GM12878 (cell line): ENCODE measurements around the gene SEC16A. TPM values are rescaled to one million over a fixed set of nuclear protein-coding genes. Genes with fewer than 3 reads are reported as not detected.

ENCODE experiments used
- ATAC-seq: fragments of 200-7000 bp; cut with Tn5 transposase; 3 replicates; pipeline ENCODE4 v1.9.1; 2020; ENCODE audit warnings: mild to moderate bottlenecking, moderate library complexity
- BruUV-seq: library from RNA; stranded (reverse); fragments of 400-500 nt; replicated peaks from 2 replicates; lab custom pipeline; 2021; lab: Mats Ljungman, UMichigan
- CTCF ChIA-PET: fragments of 300-600 bp; sonication (Branson Sonifier 250); formaldehyde crosslinking; extraction: SDS; loops from one replicate; lab custom pipeline; 2021; ENCODE audit warnings: inconsistent platforms; lab: Yijun Ruan, JAX
- POLR2A ChIA-PET: fragments of 350-600 bp; formaldehyde crosslinking; extraction: SDS; loops from one replicate; lab custom pipeline; 2021; ENCODE audit warnings: inconsistent platforms; lab: Charles Lee
- RAD21 ChIA-PET: fragments of 300-600 bp; sonication (Branson Sonifier 250); formaldehyde crosslinking; loops from one replicate; lab custom pipeline; 2023; ENCODE audit warnings: antibody characterized with exemption; ENCODE audit not compliant: unreplicated experiment; lab: Charles Lee
- SMC1A ChIA-PET: fragments of 300-600 bp; sonication (Branson Sonifier 250); formaldehyde crosslinking; loops from one replicate; lab custom pipeline; 2023; ENCODE audit not compliant: unreplicated experiment, uncharacterized antibody; lab: Charles Lee
- DNase-seq: peaks from one replicate; pipeline ENCODE4 v3.0.0-alpha.2; 2011; ENCODE audit warnings: low read depth, low spot score
- FAIRE-seq: peaks from 3 replicates; lab custom pipeline; 2011; peaks lifted over from hg19 to GRCh38; lab: Jason Lieb, UNC
- H2AFZ ChIP-seq: 2 replicates; pipeline ENCODE4 v1.6.0; 2011; ENCODE audit warnings: low read depth, low read length, control low read depth; ENCODE audit not compliant: control insufficient read depth
- H3K27ac ChIP-seq: 2 replicates; pipeline ENCODE4 v1.5.1; 2011; ENCODE audit warnings: control low read depth; ENCODE audit not compliant: control insufficient read depth, insufficient read depth
- H3K27me3 ChIP-seq, 2 experiments: replicated peaks in 1 of 2; 2 replicates each; pipeline versions ENCODE4 v1.6.0 to v1.6.1; 2011; ENCODE audit warnings: low read length in 1 of 2; ENCODE audit not compliant: control insufficient read depth in 2 of 2, insufficient read depth in 2 of 2
- H3K36me3 ChIP-seq, 2 experiments: 2 replicates each; pipeline ENCODE4 v1.5.1; 2011; ENCODE audit warnings: low read length in 1 of 2; ENCODE audit not compliant: control insufficient read depth in 2 of 2, insufficient read depth in 2 of 2
- H3K4me1 ChIP-seq: 2 replicates; pipeline ENCODE4 v1.6.1; 2011; ENCODE audit warnings: mild to moderate bottlenecking, low read length, moderate library complexity, mixed read lengths; ENCODE audit not compliant: control insufficient read depth, insufficient read depth
- H3K4me2 ChIP-seq: 2 replicates; pipeline ENCODE4 v1.6.0; 2011; ENCODE audit warnings: control low read depth; ENCODE audit not compliant: control insufficient read depth, insufficient read depth
- H3K4me3 ChIP-seq: fragments of 200-600 bp; sonication (generic); 2 replicates; pipeline ENCODE4 v1.5.1; 2016
- H3K79me2 ChIP-seq: 2 replicates; pipeline ENCODE4 v1.6.0; 2011; ENCODE audit warnings: low read length; ENCODE audit not compliant: control insufficient read depth, insufficient read depth
- H3K9ac ChIP-seq: 2 replicates; pipeline ENCODE4 v1.8.0; 2011; ENCODE audit warnings: low read length, control low read depth, mixed read lengths; ENCODE audit not compliant: control insufficient read depth, insufficient read depth
- H3K9me3 ChIP-seq: replicated peaks from 3 replicates; pipeline ENCODE4 v1.5.1; 2011; ENCODE audit warnings: mild to moderate bottlenecking, low read length; ENCODE audit not compliant: control insufficient read depth, insufficient read depth
- H4K20me1 ChIP-seq: 2 replicates; pipeline ENCODE4 v1.6.0; 2011; ENCODE audit not compliant: control insufficient read depth, insufficient read depth
- CBFB ChIP-seq: IDR thresholded peaks from 2 replicates; pipeline ENCODE4 v1.6.1; 2016; ENCODE audit warnings: antibody characterized with exemption, low read depth
- CBX5 ChIP-seq: sonication (generic); IDR thresholded peaks from 2 replicates; pipeline ENCODE4 v1.6.1; 2016; ENCODE audit warnings: low read depth, moderate library complexity, mild to moderate bottlenecking, inconsistent platforms
- CHD2 ChIP-seq: IDR thresholded peaks from 2 replicates; pipeline ENCODE4 v1.6.1; 2011; ENCODE audit warnings: low read depth, low read length, improper control_type of control experiment, borderline replicate concordance
- E2F8 ChIP-seq: fragments of 450-650 bp; IDR thresholded peaks from 2 replicates; pipeline ENCODE4 v1.6.1; 2018; ENCODE audit warnings: mild to moderate bottlenecking, low read depth, moderate library complexity; ENCODE audit not compliant: partially characterized antibody
- PBX3 ChIP-seq: IDR thresholded peaks from 2 replicates; pipeline ENCODE4 v1.6.1; 2011; ENCODE audit warnings: mild to moderate bottlenecking, low read depth, low read length, moderate library complexity; ENCODE audit not compliant: insufficient replicate concordance
- PRDM15 ChIP-seq: fragments of 450-650 bp; formaldehyde crosslinking; IDR thresholded peaks from 2 replicates; pipeline ENCODE4 v1.4.0; 2020; ENCODE audit warnings: mild to moderate bottlenecking, moderate library complexity
- RELA ChIP-seq: fragments of 450-650 bp; IDR thresholded peaks from 2 replicates; pipeline ENCODE4 v1.8.0; 2014; ENCODE audit warnings: borderline replicate concordance; ENCODE audit not compliant: partially characterized antibody
- RFX5 ChIP-seq: IDR thresholded peaks from 2 replicates; pipeline ENCODE4 v1.6.1; 2011; ENCODE audit warnings: low read depth, low read length, improper control_type of control experiment
- SIN3A ChIP-seq: IDR thresholded peaks from 2 replicates; pipeline ENCODE4 v1.6.1; 2012; ENCODE audit warnings: low read depth, low read length, improper control_type of control experiment
- SREBF2 ChIP-seq: IDR thresholded peaks from 2 replicates; pipeline ENCODE4 v1.6.1; 2012; ENCODE audit warnings: mild to moderate bottlenecking, low read length
- ZZZ3 ChIP-seq: IDR thresholded peaks from 2 replicates; pipeline ENCODE4 v1.6.1; 2011; ENCODE audit warnings: low read depth; ENCODE audit not compliant: control insufficient read depth, insufficient read length
- WGBS: methylation state at CpG from one replicate; pipeline ENCODE4 v1.1.6; 2016; ENCODE audit warnings: low lambda C conversion rate; ENCODE audit not compliant: insufficient replicate concordance, insufficient coverage; ENCODE audit errors: missing lambda C conversion rate; 5-methylcytosine and 5-hydroxymethylcytosine counted together
- in situ Hi-C: fragments of 300-500 bp; cut with MboI; formaldehyde crosslinking; loops from 9 replicates; pipeline ENCODE4 v1.14.3; 2018; ENCODE audit warnings: mixed read lengths
- intact Hi-C: fragments of 100-400 bp; cut with micrococcal nuclease; formaldehyde crosslinking; loops from one replicate; pipeline ENCODE4 v1.14.2; 2022; ENCODE audit not compliant: unreplicated experiment
- polyA plus RNA-seq, 11 experiments: library from polyadenylated mRNA; depleted of rRNA in 4 of 11; unstranded in 6 of 11; stranded (reverse) in 5 of 11; fragments of >200 nt; fragmentation: Nextera tagmentation in 4 of 11; fragmentation: Illumina TruSeq in 1 of 11; extraction: Ambion mirVana in 4 of 11; extraction: Trizol in 1 of 11; gene quantifications; 1 replicate in 1 of 11; 2 replicates in 10 of 11; pipeline versions ENCODE4 v1.2.1 to v1.2.3, GENCODE V29; 2011 to 2016; ENCODE audit warnings: inconsistent platforms in 2 of 11, missing spikeins in 2 of 11, low read depth in 1 of 11
- total RNA-seq, 4 experiments: library from RNA; depleted of rRNA in 3 of 4; stranded (reverse); fragments of >200 nt in 3 of 4; fragmentation: Illumina TruSeq in 1 of 4; extraction: Trizol in 1 of 4; gene quantifications; 2 replicates each; pipeline versions ENCODE4 v1.2.1 to v1.2.3, GENCODE V29; 2013 to 2021

The SEC16A gene
- total and polyA plus RNA-seq, 10 of the 15 experiments (the other 5 are each of a cell fraction or from before 2014, with no cell fraction given), result 9.9 to 59.1 (median 21.7) TPM

- no peak for TF ChIP-seq ZZZ3
- no peak for TF ChIP-seq RFX5
Measured at GRCh38 chr9:136409557-136410455, 73.0 kb downstream of the SEC16A start (continued).

GRCh38 chr9:136407911-136408310 lies 74.9 kb downstream of the SEC16A start:
- ChIA-PET RAD21 (no interaction called here), SMC1A (no interaction called here), POLR2A (no interaction called here), CTCF (no interaction called here)
- no peak overlapping the region for H3K4me3 ChIP-seq
- in situ Hi-C loops (no loop called here), intact Hi-C loops (no loop called here)
- no peak overlapping the region for H3K9ac ChIP-seq
- peaks cover 42% of the 10 kb centered on the region for H3K4me1 ChIP-seq
- H3K27me3 ChIP-seq, result no peaks in the 10 kb centered on the region
- DNase-seq (no peak), FAIRE-seq (no peak), ATAC-seq (no peak)
- H2AFZ ChIP-seq, result no peak overlapping the region
- H3K36me3 ChIP-seq, result peaks cover 6 to 17% of the 10 kb centered on the region in 2 experiments; a peak in 3 of 4 replicates
- no peaks in the 10 kb centered on the region for H3K9me3 ChIP-seq
- 0 out of 2 replicates have a peak overlapping the region, but pooled peaks have one; percentile 38 for H3K4me2 ChIP-seq
- no TSS peak for BruUV-seq
- 79% methylated on average over 7 of the region's 7 CpGs for WGBS
- H3K79me2 ChIP-seq, result peaks cover 54% of the 10 kb centered on the region
- H3K27ac ChIP-seq, result no peak overlapping the region
- H4K20me1 ChIP-seq, result no peaks in the 10 kb centered on the region
- TF ChIP-seq SIN3A, result no peak
- no peak for TF ChIP-seq CBX5
- no peak for TF ChIP-seq PRDM15
- TF ChIP-seq ZZZ3, result no peak
- no peak for TF ChIP-seq RELA
- no peak for TF ChIP-seq E2F8
- no peak for TF ChIP-seq SREBF2
- TF ChIP-seq CHD2, result no peak
- TF ChIP-seq CBFB, result no peak
- no peak for TF ChIP-seq PBX3
